HUES6 (cell line): ENCODE results near the gene MAT2A.

Experiments used
- H3K27ac ChIP-seq: 2 replicates; pipeline ENCODE4 v1.7.0; 2013; ENCODE audit warnings: low read depth, mild to moderate bottlenecking, low read length, inconsistent platforms
- H3K27me3 ChIP-seq: 2 replicates; pipeline ENCODE4 v1.6.1; 2013; ENCODE audit warnings: low read length; ENCODE audit not compliant: control insufficient read depth, insufficient read depth
- H3K36me3 ChIP-seq: 2 replicates; pipeline ENCODE4 v1.6.1; 2013; ENCODE audit warnings: low read length; ENCODE audit not compliant: control insufficient read depth, insufficient read depth
- H3K4me1 ChIP-seq: 2 replicates; pipeline ENCODE4 v1.6.1; 2013; ENCODE audit warnings: low read length; ENCODE audit not compliant: control insufficient read depth, insufficient read depth
- H3K4me3 ChIP-seq: 2 replicates; pipeline ENCODE4 v1.5.1; 2013; ENCODE audit warnings: low read depth, low read length
- H3K9ac ChIP-seq: one replicate; pipeline ENCODE4 v1.6.1; 2013; ENCODE audit warnings: mild to moderate bottlenecking, low read length
- H3K9me3 ChIP-seq: 2 replicates; pipeline ENCODE4 v1.6.1; 2013; ENCODE audit warnings: low read depth, low read length; ENCODE audit not compliant: control insufficient read depth, insufficient read depth

MAT2A gene

DNA sequence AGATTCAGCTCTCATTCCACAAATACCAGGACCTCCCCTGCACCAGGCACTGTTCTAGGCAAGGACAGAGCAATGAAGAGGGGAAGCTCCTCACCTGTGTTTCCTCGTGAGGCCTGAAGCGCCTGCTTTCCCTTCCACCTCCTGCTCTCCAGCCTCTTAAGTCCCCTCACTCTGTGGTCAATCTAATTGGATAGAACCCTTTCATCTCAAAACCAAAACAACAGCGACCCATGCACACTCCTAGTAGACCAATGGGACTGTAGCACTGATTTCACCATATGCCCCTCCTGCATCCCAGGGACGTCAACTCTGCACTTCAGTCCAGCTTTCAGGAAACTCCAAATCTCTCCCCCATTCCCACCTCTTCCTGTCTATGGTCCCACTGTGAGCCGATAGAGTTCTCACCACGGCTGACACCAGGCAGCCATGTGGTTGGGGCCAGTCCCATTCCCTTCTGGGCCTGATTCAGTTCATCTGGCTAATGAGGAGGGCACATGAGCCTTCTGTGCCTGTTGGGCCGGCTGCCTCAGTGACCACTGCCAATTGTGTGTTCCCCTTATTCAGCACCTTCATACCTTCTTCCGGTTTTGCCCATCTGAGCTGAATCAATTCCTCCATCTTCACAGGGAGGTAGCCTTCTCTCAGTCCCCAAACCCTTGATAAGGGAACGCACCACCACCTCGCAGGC, 33.3 kb upstream of the MAT2A start:
- Histone ChIP-seq H3K27ac (no peak overlapping the region), H3K9me3 (0 out of 2 replicates have a peak, but pooled peaks cover 5% of the 10 kb centered on the region), H3K4me3 (no peak overlapping the region), H3K4me1 (no peaks in the 10 kb centered on the region), H3K27me3 (no peaks in the 10 kb centered on the region), H3K36me3 (no peaks in the 10 kb centered on the region), H3K9ac (no peak overlapping the region)

GRCh38 chr2:85506768-85507181, 32.2 kb upstream of the MAT2A start:
- H3K4me3 ChIP-seq = no peak overlapping the region
- no peak overlapping the region for H3K27ac ChIP-seq
- no peaks in the 10 kb centered on the region for H3K9me3 ChIP-seq
- no peaks in the 10 kb centered on the region for H3K27me3 ChIP-seq
- no peaks in the 10 kb centered on the region for H3K4me1 ChIP-seq
- no peak overlapping the region for H3K9ac ChIP-seq
- H3K36me3 ChIP-seq = no peaks in the 10 kb centered on the region

- Histone ChIP-seq H3K4me3 (no peak overlapping the region), H3K27ac (no peak overlapping the region), H3K36me3 (no peaks in the 10 kb centered on the region), H3K27me3 (no peaks in the 10 kb centered on the region), H3K9me3 (no peaks in the 10 kb centered on the region), H3K4me1 (no peaks in the 10 kb centered on the region), H3K9ac (no peak overlapping the region)
Measured at GRCh38 chr2:85511008-85511811, 27.8 kb upstream of the MAT2A start.

- no peak overlapping the region for H3K4me3 ChIP-seq
- H3K27me3 ChIP-seq = no peaks in the 10 kb centered on the region
- no peak overlapping the region for H3K9ac ChIP-seq
- H3K27ac ChIP-seq = no peak overlapping the region
- no peaks in the 10 kb centered on the region for H3K36me3 ChIP-seq
- H3K9me3 ChIP-seq = no peaks in the 10 kb centered on the region
- no peaks in the 10 kb centered on the region for H3K4me1 ChIP-seq
Measured at GRCh38 chr2:85514323-85514722, 24.6 kb upstream of the MAT2A start.

GRCh38 chr2:85516653-85517389, 22.1 kb upstream of the MAT2A start:
- H3K27ac ChIP-seq = no peak overlapping the region
- no peaks in the 10 kb centered on the region for H3K4me1 ChIP-seq
- H3K4me3 ChIP-seq = no peak overlapping the region
- H3K9ac ChIP-seq = no peak overlapping the region
- H3K36me3 ChIP-seq = no peaks in the 10 kb centered on the region
- no peaks in the 10 kb centered on the region for H3K27me3 ChIP-seq
- no peaks in the 10 kb centered on the region for H3K9me3 ChIP-seq

DNA sequence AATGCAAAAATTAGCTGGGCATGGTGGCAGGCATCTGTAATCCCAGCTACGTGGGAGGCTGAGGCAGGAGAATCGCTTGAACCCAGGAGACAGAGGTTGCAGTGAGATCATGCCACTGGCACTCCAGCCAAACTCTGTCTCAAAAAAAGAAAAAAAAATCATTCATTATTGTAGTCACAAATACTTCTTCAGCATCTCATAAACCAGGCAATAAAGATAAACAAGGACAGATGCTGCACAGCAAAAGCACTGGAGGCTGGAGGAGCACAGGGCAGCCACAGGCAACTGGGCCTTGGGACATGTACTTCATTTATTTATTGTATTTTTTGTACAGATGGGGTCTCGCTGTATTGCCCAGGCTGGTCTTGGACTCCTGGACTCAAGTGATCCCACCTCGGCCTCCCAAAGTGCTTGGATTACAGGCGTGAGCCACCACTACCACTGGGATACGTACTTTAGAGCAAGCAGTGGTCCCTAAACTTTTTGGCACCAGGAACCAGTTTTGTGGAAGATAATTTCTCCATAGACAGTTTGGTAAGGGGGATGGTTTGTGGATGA, 16.8 kb upstream of the MAT2A start:
- H3K27ac ChIP-seq = no peak overlapping the region
- H3K9ac ChIP-seq = no peak overlapping the region
- H3K9me3 ChIP-seq = no peaks in the 10 kb centered on the region
- peaks cover 16% of the 10 kb centered on the region for H3K4me1 ChIP-seq
- H3K4me3 ChIP-seq = no peak overlapping the region
- H3K27me3 ChIP-seq = no peaks in the 10 kb centered on the region
- no peaks in the 10 kb centered on the region for H3K36me3 ChIP-seq

- Histone ChIP-seq H3K4me3 (no peak overlapping the region), H3K4me1 (peaks cover 16% of the 10 kb centered on the region), H3K9ac (no peak overlapping the region), H3K27ac (no peak overlapping the region), H3K9me3 (no peaks in the 10 kb centered on the region), H3K27me3 (no peaks in the 10 kb centered on the region), H3K36me3 (no peaks in the 10 kb centered on the region)
Measured at GRCh38 chr2:85523062-85523902, 15.7 kb upstream of the MAT2A start.

DNA sequence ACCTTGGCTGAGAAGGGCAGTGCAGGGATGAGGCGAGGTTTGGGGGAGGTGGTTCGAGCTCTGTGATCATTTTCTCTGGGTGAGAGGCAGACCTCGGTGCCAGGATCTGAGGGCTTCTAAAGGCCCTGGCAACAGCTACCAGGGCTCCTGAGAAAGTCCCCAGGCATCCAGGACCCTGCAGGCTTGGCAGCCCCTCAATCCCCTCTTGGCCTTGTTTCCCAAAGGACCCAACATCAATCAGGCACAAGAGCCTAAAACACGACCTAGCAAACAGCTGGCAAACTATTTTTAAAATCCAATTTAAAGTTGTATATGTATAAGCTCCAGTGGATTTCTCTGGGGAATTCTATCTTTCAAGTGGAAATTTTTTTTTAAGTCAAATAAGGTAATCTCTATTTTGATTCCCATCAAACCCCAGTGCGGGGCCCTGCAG, 15.0 kb upstream of the MAT2A start:
- no peaks in the 10 kb centered on the region for H3K9me3 ChIP-seq
- no peaks in the 10 kb centered on the region for H3K27me3 ChIP-seq
- no peak overlapping the region for H3K4me3 ChIP-seq
- no peak overlapping the region for H3K27ac ChIP-seq
- H3K9ac ChIP-seq = no peak overlapping the region
- peaks cover 16% of the 10 kb centered on the region for H3K4me1 ChIP-seq
- no peaks in the 10 kb centered on the region for H3K36me3 ChIP-seq

GRCh38 chr2:85524336-85524908, 14.5 kb upstream of the MAT2A start:
- H3K27ac ChIP-seq = no peak overlapping the region
- no peaks in the 10 kb centered on the region for H3K9me3 ChIP-seq
- no peaks in the 10 kb centered on the region for H3K36me3 ChIP-seq
- peaks cover 16% of the 10 kb centered on the region for H3K4me1 ChIP-seq
- no peak overlapping the region for H3K9ac ChIP-seq
- H3K27me3 ChIP-seq = no peaks in the 10 kb centered on the region
- no peak overlapping the region for H3K4me3 ChIP-seq

DNA sequence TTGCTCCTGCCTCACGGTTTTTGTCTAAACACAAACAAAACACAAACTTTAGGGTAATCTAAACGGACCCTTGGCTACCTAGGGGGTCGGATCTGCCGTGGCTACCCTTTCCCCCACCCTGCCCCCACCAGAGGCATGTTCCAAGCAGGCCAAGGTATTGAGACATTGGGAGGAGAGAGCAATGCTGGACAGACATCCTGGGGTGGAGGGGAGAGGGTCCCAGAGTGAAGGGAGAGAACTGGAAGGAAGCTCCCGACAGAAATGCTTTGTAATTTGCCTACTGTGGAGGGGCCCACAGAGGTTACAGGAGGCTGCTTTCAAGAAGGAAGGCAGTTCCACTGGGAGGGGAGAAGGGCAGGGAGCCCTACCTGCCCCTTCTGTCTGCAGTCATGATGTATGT, 13.9 kb upstream of the MAT2A start:
- Histone ChIP-seq H3K27ac (no peak overlapping the region), H3K4me3 (no peak overlapping the region), H3K9me3 (no peaks in the 10 kb centered on the region), H3K27me3 (no peaks in the 10 kb centered on the region), H3K4me1 (peaks cover 16% of the 10 kb centered on the region), H3K36me3 (no peaks in the 10 kb centered on the region), H3K9ac (no peak overlapping the region)
